GM23338 (cell line): ENCODE data around the gene LRRC39. TPM values are rescaled to one million over a fixed set of nuclear protein-coding genes. Genes with fewer than 3 reads are reported as not detected.

Experiments
- ATAC-seq: fragments of 200-7000 bp; cut with Tn5 transposase; 3 replicates; pipeline ENCODE4 v1.9.1; 2020
- DNase-seq: peaks from one replicate; pipeline ENCODE4 v3.0.0-alpha.2; 2015; ENCODE audit warnings: low spot score
- H2AFZ ChIP-seq: fragments of 200-600 bp; sonication (generic); 2 replicates; pipeline ENCODE4 v1.8.0; 2016; ENCODE audit warnings: antibody characterized with exemption, mild to moderate bottlenecking, moderate library complexity
- H3F3A ChIP-seq: fragments of 200-600 bp; sonication (generic); replicated peaks from 2 replicates; pipeline ENCODE4 v1.8.0; 2017; ENCODE audit warnings: antibody characterized with exemption, mixed run types, low read depth
- H3K27ac ChIP-seq: fragments of 200-600 bp; sonication (generic); 2 replicates; pipeline ENCODE4 v1.6.1; 2016; ENCODE audit warnings: low read depth
- H3K27me3 ChIP-seq: fragments of 200-600 bp; sonication (generic); 2 replicates; pipeline ENCODE4 v1.8.0; 2016; ENCODE audit warnings: mild to moderate bottlenecking, mixed run types, moderate library complexity; ENCODE audit not compliant: insufficient read depth
- H3K36me3 ChIP-seq: fragments of 200-600 bp; sonication (generic); 2 replicates; pipeline ENCODE4 v1.8.0; 2016; ENCODE audit warnings: mild to moderate bottlenecking; ENCODE audit not compliant: insufficient read depth
- H3K4me1 ChIP-seq: fragments of 200-600 bp; sonication (generic); 2 replicates; pipeline ENCODE4 v1.8.0; 2016; ENCODE audit warnings: mild to moderate bottlenecking, moderate library complexity; ENCODE audit not compliant: insufficient read depth
- H3K4me2 ChIP-seq: fragments of 200-600 bp; sonication (generic); 2 replicates; pipeline ENCODE4 v1.7.1; 2017; ENCODE audit warnings: mixed run types
- H3K4me3 ChIP-seq: fragments of 200-600 bp; sonication (generic); 2 replicates; pipeline ENCODE4 v1.6.1; 2016; ENCODE audit warnings: mixed run types
- H3K79me2 ChIP-seq: fragments of 200-600 bp; sonication (generic); replicated peaks from 2 replicates; pipeline ENCODE4 v1.8.0; 2017; ENCODE audit warnings: mild to moderate bottlenecking; ENCODE audit not compliant: insufficient read depth
- H3K9me2 ChIP-seq: fragments of 200-600 bp; sonication (generic); 2 replicates; pipeline ENCODE4 v1.8.0; 2017; ENCODE audit not compliant: insufficient read depth
- H4K20me1 ChIP-seq: fragments of 200-600 bp; sonication (generic); replicated peaks from 2 replicates; pipeline ENCODE4 v1.8.0; 2017; ENCODE audit warnings: mild to moderate bottlenecking; ENCODE audit not compliant: insufficient read depth
- H3K27ac Mint-ChIP-seq: 2 replicates; pipeline ENCODE4 v1.8.0; 2020; ENCODE audit warnings: inconsistent platforms, mild to moderate bottlenecking, moderate library complexity, mixed read lengths
- H3K27me3 Mint-ChIP-seq: 3 replicates; pipeline ENCODE4 v1.8.0; 2022; ENCODE audit warnings: low read depth, mild to moderate bottlenecking, moderate library complexity, mixed read lengths, inconsistent platforms; ENCODE audit not compliant: insufficient read depth, poor library complexity
- H3K36me3 Mint-ChIP-seq: 3 replicates; pipeline ENCODE4 v1.8.0; 2021; ENCODE audit warnings: low read depth, mild to moderate bottlenecking, inconsistent platforms, moderate library complexity, mixed read lengths
- H3K4me1 Mint-ChIP-seq: 3 replicates; pipeline ENCODE4 v1.8.0; 2020; ENCODE audit warnings: mild to moderate bottlenecking, inconsistent platforms, mixed read lengths
- H3K4me3 Mint-ChIP-seq: 3 replicates; pipeline ENCODE4 v1.8.0; 2021; ENCODE audit warnings: moderate library complexity, mild to moderate bottlenecking, inconsistent platforms, mixed read lengths
- H3K9me3 Mint-ChIP-seq: 3 replicates; pipeline ENCODE4 v1.8.0; 2020; ENCODE audit warnings: moderate library complexity, mild to moderate bottlenecking, inconsistent platforms, mixed read lengths
- CREB1 ChIP-seq: fragments of 250-450 bp; sonication (Bioruptor Pico); IDR thresholded peaks from 2 replicates; pipeline ENCODE4 v1.5.0; 2020; ENCODE audit warnings: low read depth, mild to moderate bottlenecking, moderate library complexity
- ETS1 ChIP-seq: IDR thresholded peaks from 2 replicates; pipeline ENCODE4 v1.6.1; 2016; ENCODE audit warnings: antibody characterized with exemption
- JUNB ChIP-seq: IDR thresholded peaks from one replicate; pipeline ENCODE4 v1.6.1; 2016; ENCODE audit warnings: antibody characterized with exemption; ENCODE audit not compliant: unreplicated experiment
- POLR2AphosphoS5 ChIP-seq: IDR thresholded peaks from 2 replicates; pipeline ENCODE4 v1.6.1; 2016; ENCODE audit warnings: antibody characterized with exemption, low read depth
- REST ChIP-seq: IDR thresholded peaks from one replicate; pipeline ENCODE4 v1.6.1; 2018; ENCODE audit warnings: antibody characterized with exemption; ENCODE audit not compliant: unreplicated experiment
- STAT1 ChIP-seq: IDR thresholded peaks from one replicate; pipeline ENCODE4 v1.6.1; 2016; ENCODE audit warnings: antibody characterized with exemption; ENCODE audit not compliant: unreplicated experiment
- ZNF114 ChIP-seq: fragments of 250-450 bp; sonication (Bioruptor Pico); IDR thresholded peaks from 2 replicates; pipeline ENCODE4 v1.5.0; 2020; ENCODE audit warnings: mild to moderate bottlenecking, moderate library complexity
- ZNF462 ChIP-seq: fragments of 250-450 bp; sonication (Bioruptor Pico); IDR thresholded peaks from 2 replicates; pipeline ENCODE4 v1.5.0; 2020; ENCODE audit warnings: mild to moderate bottlenecking, moderate library complexity
- polyA plus RNA-seq: library from polyadenylated mRNA; unstranded; fragments of >200 nt; fragmentation: Nextera tagmentation; extraction: Ambion mirVana; gene quantifications from 2 replicates; pipeline ENCODE4 v1.2.1, GENCODE V29; 2016
- total RNA-seq: library from RNA; depleted of rRNA; stranded (reverse); fragments of >200 nt; shearing (Covaris generic); gene quantifications from 2 replicates; pipeline ENCODE4 v1.2.3, GENCODE V29; 2014

Gene LRRC39
- total and polyA plus RNA-seq, 2 experiments from 2014 or later: 0.48 to 0.87 TPM

GRCh38 chr1:100137602-100138001 lies 40.5 kb downstream of the LRRC39 start:
- H4K20me1 ChIP-seq: 0 out of 2 replicates have a peak, but pooled peaks cover 3% of the 10 kb centered on the region
- H3K27me3 Mint-ChIP-seq: peaks cover 9% of the 10 kb centered on the region
- H3K4me3 Mint-ChIP-seq: no peak overlapping the region
- no peaks in the 10 kb centered on the region for H3F3A ChIP-seq
- no peak overlapping the region for H3K27ac Mint-ChIP-seq
- no peak for DNase-seq
- no peak overlapping the region for H3K4me3 ChIP-seq
- no peak overlapping the region for H3K27ac ChIP-seq
- peaks cover 22% of the 10 kb centered on the region for H3K79me2 ChIP-seq
- peaks cover 41% of the 10 kb centered on the region for H3K36me3 ChIP-seq
- no peak for TF ChIP-seq POLR2AphosphoS5
- no peak for TF ChIP-seq STAT1
- no peak for TF ChIP-seq CREB1
- no peak for TF ChIP-seq JUNB
- TF ChIP-seq REST: no peak
- TF ChIP-seq ETS1: no peak
- no peak for TF ChIP-seq ZNF114 (CRISPR knock-in tag)
- TF ChIP-seq ZNF462 (CRISPR knock-in tag): no peak
- peaks cover 9% of the 10 kb centered on the region; the same call in 1 of the 2 replicates for H3K4me1 ChIP-seq
- no peaks in the 10 kb centered on the region for H3K9me2 ChIP-seq
- H3K9me3 Mint-ChIP-seq: no peaks in the 10 kb centered on the region
- H3K36me3 Mint-ChIP-seq: peaks cover 16% of the 10 kb centered on the region; the same call in 2 of the 3 replicates
- no peaks in the 10 kb centered on the region for H3K27me3 ChIP-seq
- 0 out of 3 replicates have a peak, but pooled peaks cover 2% of the 10 kb centered on the region for H3K4me1 Mint-ChIP-seq
- ATAC-seq: no peak
- H3K4me2 ChIP-seq: no peak overlapping the region
- no peak overlapping the region for H2AFZ ChIP-seq
